H1 (cell line): Measurements from ENCODE around the gene MIER2. TPM values are rescaled to one million over a fixed set of nuclear protein-coding genes. Genes with fewer than 3 reads are reported as not detected.

Experiments
- CTCF ChIA-PET: fragments of 300-600 bp; sonication (Branson Sonifier 250); formaldehyde crosslinking; loops from one replicate; lab custom pipeline; 2021; ENCODE audit not compliant: partially characterized antibody; lab: Charles Lee
- POLR2A ChIA-PET: fragments of 300-600 bp; sonication (Branson Sonifier 250); formaldehyde crosslinking; loops from one replicate; lab custom pipeline; 2021; ENCODE audit warnings: inconsistent platforms; ENCODE audit not compliant: partially characterized antibody; lab: Charles Lee
- DNase-seq, 2 experiments: peaks; one replicate each; pipeline versions ENCODE4 v3.0.0 to v3.0.0-alpha.2; 2010 to 2022; ENCODE audit warnings: low spot score in 2 of 2, low read depth in 1 of 2, mixed read lengths in 1 of 2
- FAIRE-seq: peaks from 2 replicates; lab custom pipeline; 2011; peaks lifted over from hg19 to GRCh38; lab: Jason Lieb, UNC
- H2AFZ ChIP-seq: 2 replicates; pipeline ENCODE4 v1.8.1; 2012; ENCODE audit warnings: low read length, inconsistent platforms
- H2AK5ac ChIP-seq: 2 replicates; pipeline ENCODE4 v1.6.1; 2013; ENCODE audit warnings: low read depth, low read length
- H2BK120ac ChIP-seq: replicated peaks from 2 replicates; pipeline ENCODE3; 2013; ENCODE audit warnings: low read depth, low read length, inconsistent platforms
- H2BK12ac ChIP-seq: 2 replicates; pipeline ENCODE4 v1.6.1; 2013; ENCODE audit warnings: low read depth, low read length
- H2BK15ac ChIP-seq: 2 replicates; pipeline ENCODE4 v1.6.1; 2013; ENCODE audit warnings: low read length
- H2BK20ac ChIP-seq: 2 replicates; pipeline ENCODE4 v1.6.1; 2013; ENCODE audit warnings: low read length
- H2BK5ac ChIP-seq: 2 replicates; pipeline ENCODE4 v1.6.1; 2013; ENCODE audit warnings: low read depth, low read length
- H3K14ac ChIP-seq: 2 replicates; pipeline ENCODE4 v1.6.1; 2013; ENCODE audit warnings: inconsistent platforms; ENCODE audit not compliant: insufficient read length
- H3K18ac ChIP-seq: 2 replicates; pipeline ENCODE4 v1.6.1; 2013; ENCODE audit warnings: low read length; ENCODE audit errors: extremely low read depth
- H3K23ac ChIP-seq: 2 replicates; pipeline ENCODE4 v1.6.1; 2013; ENCODE audit warnings: inconsistent platforms; ENCODE audit not compliant: insufficient read length
- H3K23me2 ChIP-seq: 2 replicates; pipeline ENCODE4 v1.6.1; 2013; ENCODE audit warnings: low read depth, low read length
- H3K27ac ChIP-seq: 2 replicates; pipeline ENCODE4 v1.6.1; 2011; ENCODE audit warnings: low read depth, low read length, inconsistent platforms
- H3K27me3 ChIP-seq, 4 experiments: replicated peaks in 1 of 4; 1 replicate in 1 of 4; 2 replicates in 3 of 4; pipeline versions ENCODE4 v1.6.1 to v1.8.1; 2011 to 2013; ENCODE audit warnings: low read length in 3 of 4, mild to moderate bottlenecking in 3 of 4, inconsistent platforms in 2 of 4, mixed read lengths in 2 of 4, moderate library complexity in 1 of 4; ENCODE audit not compliant: control insufficient read depth in 3 of 4, insufficient read depth in 3 of 4; ENCODE audit errors: extremely low read depth in 1 of 4
- H3K36me3 ChIP-seq, 4 experiments: 2 replicates each; pipeline versions ENCODE4 v1.6.1 to v1.8.1; 2011 to 2013; ENCODE audit warnings: mild to moderate bottlenecking in 4 of 4, low read length in 3 of 4, moderate library complexity in 2 of 4, control low read depth in 1 of 4, inconsistent platforms in 1 of 4; ENCODE audit not compliant: insufficient read depth in 4 of 4, control insufficient read depth in 2 of 4
- H3K4ac ChIP-seq: replicated peaks from 2 replicates; pipeline ENCODE3; 2013; ENCODE audit warnings: low read length, low read depth, mixed read lengths, inconsistent platforms; ENCODE audit not compliant: insufficient read length
- H3K4me1 ChIP-seq, 4 experiments: replicated peaks in 1 of 4; 1 replicate in 1 of 4; 2 replicates in 3 of 4; pipeline versions ENCODE4 v1.6.1 to v1.8.1; 2011 to 2013; ENCODE audit warnings: low read length in 3 of 4, inconsistent platforms in 2 of 4, mixed read lengths in 1 of 4; ENCODE audit not compliant: insufficient read depth in 4 of 4, control insufficient read depth in 3 of 4
- H3K4me2 ChIP-seq, 2 experiments: 2 replicates each; pipeline versions ENCODE4 v1.6.1 to v1.8.1; 2011 to 2013; ENCODE audit warnings: low read depth in 2 of 2, low read length in 2 of 2, control low read depth in 1 of 2, inconsistent platforms in 1 of 2, mild to moderate bottlenecking in 1 of 2; ENCODE audit not compliant: insufficient read depth in 1 of 2
- H3K4me3 ChIP-seq, 4 experiments: fragments of 200-600, 300-600 bp in 1 of 4; sonication (generic), shearing (Covaris generic), sonication (Bioruptor Twin) in 1 of 4; 2 replicates each; pipeline versions ENCODE4 v1.5.1 to v1.8.1; 2011 to 2016; ENCODE audit warnings: low read length in 4 of 4, low read depth in 3 of 4, control low read depth in 2 of 4, inconsistent platforms in 2 of 4, mild to moderate bottlenecking in 2 of 4, mixed read lengths in 1 of 4, moderate library complexity in 1 of 4; ENCODE audit not compliant: insufficient read depth in 2 of 4; ENCODE audit errors: extremely low read depth in 1 of 4
- H3K56ac ChIP-seq: replicated peaks from 2 replicates; pipeline ENCODE3; 2013; ENCODE audit warnings: low read depth, mild to moderate bottlenecking, mixed read lengths, low read length, inconsistent platforms; ENCODE audit not compliant: insufficient read length
- H3K79me1 ChIP-seq: 2 replicates; pipeline ENCODE4 v1.6.1; 2013; ENCODE audit warnings: low read depth, low read length, control low read depth
- H3K79me2 ChIP-seq, 2 experiments: 2 replicates each; pipeline versions ENCODE4 v1.6.1 to v1.8.1; 2012 to 2013; ENCODE audit warnings: low read length in 2 of 2, mild to moderate bottlenecking in 2 of 2, inconsistent platforms in 1 of 2; ENCODE audit not compliant: insufficient read depth in 2 of 2, control insufficient read depth in 1 of 2
- H3K9ac ChIP-seq, 4 experiments: replicated peaks in 1 of 4; 1 replicate in 1 of 4; 2 replicates in 3 of 4; pipeline versions ENCODE4 v1.6.1 to v1.8.1; 2011 to 2013; ENCODE audit warnings: low read depth in 3 of 4, low read length in 3 of 4, control low read depth in 2 of 4, mild to moderate bottlenecking in 2 of 4, moderate library complexity in 2 of 4, inconsistent platforms in 1 of 4; ENCODE audit errors: extremely low read depth in 1 of 4
- H3K9me3 ChIP-seq, 2 experiments: 2 replicates each; pipeline versions ENCODE4 v1.6.1 to v1.8.1; 2012 to 2013; ENCODE audit warnings: mild to moderate bottlenecking in 2 of 2, moderate library complexity in 2 of 2, control low read depth in 1 of 2, inconsistent platforms in 1 of 2, low read depth in 1 of 2, low read length in 1 of 2, mixed read lengths in 1 of 2; ENCODE audit not compliant: insufficient read depth in 2 of 2
- H4K20me1 ChIP-seq, 2 experiments: replicated peaks in 1 of 2; 2 replicates each; pipeline versions ENCODE3 to v1.8.1; 2011 to 2013; ENCODE audit warnings: inconsistent platforms in 2 of 2, low read length in 2 of 2, mild to moderate bottlenecking in 1 of 2; ENCODE audit not compliant: insufficient read depth in 2 of 2, control insufficient read depth in 1 of 2
- H4K5ac ChIP-seq: 2 replicates; pipeline ENCODE4 v1.6.1; 2013; ENCODE audit warnings: low read length, low read depth, mixed read lengths, inconsistent platforms; ENCODE audit not compliant: insufficient read length
- H4K8ac ChIP-seq: 2 replicates; pipeline ENCODE4 v1.8.0; 2013; ENCODE audit warnings: mild to moderate bottlenecking, moderate library complexity, low read length, inconsistent platforms; ENCODE audit not compliant: insufficient read depth; ENCODE audit errors: extremely low read depth
- H4K91ac ChIP-seq: replicated peaks from 2 replicates; pipeline ENCODE3; 2013; ENCODE audit warnings: low read length, mixed read lengths, inconsistent platforms; ENCODE audit not compliant: insufficient read length
- BCL11A ChIP-seq, 2 experiments: IDR thresholded peaks; one replicate each; pipeline ENCODE4 v1.6.1; 2011; ENCODE audit warnings: low read depth in 2 of 2, low read length in 2 of 2, mild to moderate bottlenecking in 2 of 2
- CBX8 ChIP-seq: fragments of 300-800, 300-1000 bp; sonication (generic); IDR thresholded peaks from 2 replicates; pipeline ENCODE4 v1.7.1; 2016; ENCODE audit warnings: low read depth, low read length, borderline replicate concordance
- CEBPB ChIP-seq: IDR thresholded peaks from 2 replicates; pipeline ENCODE4 v1.6.1; 2012; ENCODE audit warnings: low read depth, low read length
- CTCF ChIP-seq, 3 experiments: IDR thresholded peaks; 1 replicate in 2 of 3; 2 replicates in 1 of 3; pipeline versions ENCODE4 v1.5.1 to v1.6.1; 2011; ENCODE audit warnings: low read length in 3 of 3, mild to moderate bottlenecking in 3 of 3, inconsistent platforms in 2 of 3, low read depth in 1 of 3, moderate library complexity in 1 of 3; ENCODE audit not compliant: insufficient read depth in 1 of 3; ENCODE audit errors: control extremely low read depth in 1 of 3
- EGR1 ChIP-seq: IDR thresholded peaks from 2 replicates; pipeline ENCODE4 v1.6.1; 2011; ENCODE audit warnings: low read depth, low read length, borderline replicate concordance
- HDAC2 ChIP-seq, 2 experiments: fragments of 300-600 bp in 1 of 2; sonication (generic) in 1 of 2; IDR thresholded peaks; 2 replicates each; pipeline ENCODE4 v1.6.1; 2011 to 2012; ENCODE audit warnings: low read depth in 2 of 2, low read length in 2 of 2, mild to moderate bottlenecking in 2 of 2, moderate library complexity in 2 of 2, borderline replicate concordance in 1 of 2, inconsistent platforms in 1 of 2
- KDM1A ChIP-seq: fragments of 200-600, 300-600 bp; sonication (generic); IDR thresholded peaks from 2 replicates; pipeline ENCODE4 v1.7.1; 2016; ENCODE audit warnings: mild to moderate bottlenecking, low read length, borderline replicate concordance
- RXRA ChIP-seq: IDR thresholded peaks from 2 replicates; pipeline ENCODE4 v1.6.1; 2011; ENCODE audit warnings: low read depth, mild to moderate bottlenecking, low read length, moderate library complexity; ENCODE audit not compliant: insufficient read depth
- SP2 ChIP-seq: IDR thresholded peaks from 2 replicates; pipeline ENCODE4 v1.6.1; 2012; ENCODE audit warnings: mild to moderate bottlenecking, low read length, inconsistent platforms
- WGBS, 2 experiments: shearing (Covaris generic) in 1 of 2; methylation state at CpG; one replicate each; pipeline versions ENCODE4 v1.1.6 to v1.1.7; 2013 to 2015; ENCODE audit warnings: low lambda C conversion rate in 2 of 2, mixed read lengths in 2 of 2, inconsistent platforms in 1 of 2, low coverage in 1 of 2, missing lambda C conversion rate in 1 of 2; ENCODE audit not compliant: insufficient replicate concordance in 2 of 2, insufficient coverage in 1 of 2, insufficient read length in 1 of 2; ENCODE audit errors: extremely low coverage in 1 of 2, missing lambda C conversion rate in 1 of 2; 5-methylcytosine and 5-hydroxymethylcytosine counted together
- polyA plus RNA-seq, 7 experiments: library from polyadenylated mRNA; depleted of rRNA in 3 of 7; stranded (reverse) in 5 of 7; unstranded in 2 of 7; fragments of >200 nt in 5 of 7; fragments of 200-250 nt in 2 of 7; gene quantifications; 1 replicate in 5 of 7; 2 replicates in 1 of 7; 4 replicates in 1 of 7; pipeline versions ENCODE4 v1.2.1 to v1.2.3, GENCODE V29; 2011 to 2013; ENCODE audit warnings: missing spikeins in 2 of 7, mixed read lengths in 2 of 7
- total RNA-seq: library from RNA; stranded (reverse); fragmentation: NEBNext Ultra II Directional; extraction: Animal tissue kit (Norgen Biotek cat#: 25700); gene quantifications from 2 replicates; pipeline ENCODE4 v1.2.1, GENCODE V29; 2021
- TF ChIP-seq, protein P1 (sequence below): IDR thresholded peaks from 2 replicates; pipeline ENCODE4 v1.6.1; 2011; ENCODE audit warnings: low read depth, mild to moderate bottlenecking, low read length; ENCODE audit not compliant: insufficient read depth

Gene MIER2
- total and polyA plus RNA-seq, 2 of the 8 experiments (the other 6 are each of a cell fraction or from before 2014, with no cell fraction given) = 30.3 to 48.3 TPM

DNA sequence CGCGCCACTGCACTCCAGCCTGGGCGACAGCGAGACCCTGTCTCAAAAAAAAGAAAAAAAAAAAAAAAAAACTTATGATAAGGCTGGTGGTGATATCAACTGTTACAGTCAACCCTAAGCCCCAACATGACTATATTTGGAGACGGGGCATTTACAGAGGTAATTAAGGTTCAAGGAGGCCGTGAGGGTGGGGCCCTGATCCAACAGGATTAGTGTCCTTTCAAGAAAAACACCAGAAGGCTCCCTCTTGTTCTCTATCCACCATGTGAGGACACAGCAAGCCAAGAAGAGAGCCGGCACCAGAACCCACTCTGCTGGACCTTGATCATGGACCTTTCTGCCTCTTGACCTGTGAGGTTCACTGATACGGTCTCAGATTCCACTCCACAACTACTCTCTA is 14.1 kb downstream of the MIER2 start:
- Histone ChIP-seq H4K91ac (no peak overlapping the region), H3K79me1 (peaks cover 9% of the 10 kb centered on the region), H3K23ac (no peak overlapping the region), H4K5ac (no peak overlapping the region), H3K4me2 (no peak overlapping the region), H4K20me1 (peaks cover 8 to 16% of the 10 kb centered on the region in 2 experiments), H3K9me3 (0 out of 4 replicates have a peak, but pooled peaks cover 0 to 2% of the 10 kb centered on the region in 2 experiments), H2BK15ac (no peak overlapping the region), H2AFZ (no peak overlapping the region), H2BK120ac (no peak overlapping the region), H2BK20ac (no peak overlapping the region), H3K27ac (no peak overlapping the region), H3K27me3 (no peaks in the 10 kb centered on the region), H3K18ac (no peak overlapping the region), H3K56ac (no peak overlapping the region), H3K4me3 (no peak overlapping the region), H4K8ac (no peak overlapping the region), H2BK12ac (no peak overlapping the region), H2BK5ac (no peak overlapping the region), H3K14ac (no peak overlapping the region), H3K9ac (no peak overlapping the region), H3K23me2 (no peaks in the 10 kb centered on the region), H3K4me1 (no peaks in the 10 kb centered on the region), H3K36me3 (peaks cover 27 to 68% (median 49%) of the 10 kb centered on the region in 4 experiments), H3K79me2 (peaks cover 6 to 41% of the 10 kb centered on the region in 2 experiments; a peak in 3 of 4 replicates), H2AK5ac (no peak overlapping the region), H3K4ac (no peak overlapping the region)
- CTCF ChIA-PET = no interaction called here
- WGBS, 2 experiments = 96% methylated on average over 8 of the region's 8 CpGs; no CpG with 5 or more reads in 1 of the 2 experiments
- DNase-seq (no peak), FAIRE-seq (no peak)
- POLR2A ChIA-PET = interaction anchor here (0.6 kb wide), 1 partner anchor 57 kb away, joined by 3 read pairs; no protein-coding TSS in a partner anchor
- TF ChIP-seq CTCF (IDR thresholded peaks at IDR 0.05; ENCODE audit: control extremely low read depth in 1 of 3, insufficient read depth in 1 of 3, low read depth in 1 of 3, low read length in 3 of 3) (no peak), CBX8 (no peak), EGR1 (no peak), RXRA (no peak), HDAC2 (IDR thresholded peaks at IDR 0.05; ENCODE audit: borderline replicate concordance in 1 of 2, low read depth in 2 of 2, low read length in 2 of 2) (no peak), SP2 (no peak), KDM1A (no peak), CEBPB (no peak), BCL11A (IDR thresholded peaks at IDR 0.05; ENCODE audit: low read depth in 2 of 2, low read length in 2 of 2) (no peak)
- TF ChIP-seq, protein P1, sequence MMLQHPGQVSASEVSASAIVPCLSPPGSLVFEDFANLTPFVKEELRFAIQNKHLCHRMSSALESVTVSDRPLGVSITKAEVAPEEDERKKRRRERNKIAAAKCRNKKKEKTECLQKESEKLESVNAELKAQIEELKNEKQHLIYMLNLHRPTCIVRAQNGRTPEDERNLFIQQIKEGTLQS = no peak
